8988T (cell line): ENCODE measurements around the gene CPNE7.
"Not testable (repeated sequence)": the region's sequence is repeated elsewhere in the genome, so short reads cannot be mapped to it uniquely, and the experiment has no call there.

Experiments
- DNase-seq: peaks from one replicate; pipeline ENCODE4 v3.0.0; 2011

CPNE7 gene

DNA sequence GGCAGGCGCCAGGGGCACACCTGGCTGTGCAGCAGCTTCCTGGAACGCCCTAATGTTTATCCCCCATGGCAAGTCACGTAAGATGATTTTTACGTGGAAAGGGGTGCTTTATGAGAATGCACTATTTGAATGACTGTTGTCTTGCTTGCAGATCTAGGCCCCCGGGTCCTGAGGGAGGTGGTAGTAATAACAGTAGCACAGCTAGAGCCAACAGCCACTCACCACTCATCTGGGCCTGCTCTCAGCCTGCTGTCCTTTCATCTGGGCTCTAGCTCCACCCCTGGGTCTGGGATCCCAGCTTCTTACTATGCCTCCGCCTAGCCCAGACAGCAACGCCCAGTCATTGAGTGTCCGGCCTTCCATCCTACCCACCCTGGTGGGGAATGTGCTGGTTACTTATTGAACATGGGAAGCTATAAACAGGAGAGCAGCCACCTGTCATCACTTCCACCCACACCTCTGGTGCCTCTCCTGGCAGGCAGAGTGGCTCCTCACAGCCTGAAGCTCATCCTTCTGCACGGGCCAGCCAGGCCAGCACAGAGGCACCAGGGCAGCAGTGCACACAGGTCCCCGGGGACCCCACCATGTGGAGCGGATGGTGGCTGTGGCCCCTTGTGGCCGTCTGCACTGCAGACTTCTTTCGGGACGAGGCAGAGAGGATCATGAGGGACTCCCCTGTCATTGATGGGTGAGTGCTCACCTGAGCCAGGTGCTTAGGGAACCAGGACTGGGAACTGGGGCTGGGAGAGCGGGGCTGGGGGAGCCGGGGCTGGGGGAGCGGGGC, 54.5 kb downstream of the CPNE7 start:
- DNase-seq = no peak

- peak; percentile 96 for DNase-seq
These were observed 57.6 kb downstream of the CPNE7 start for GRCh38 chr16:89633064-89633631.

- not testable (repeated sequence) for DNase-seq
These were observed 59.2 kb downstream of the CPNE7 start for GRCh38 chr16:89634463-89635385.

DNA sequence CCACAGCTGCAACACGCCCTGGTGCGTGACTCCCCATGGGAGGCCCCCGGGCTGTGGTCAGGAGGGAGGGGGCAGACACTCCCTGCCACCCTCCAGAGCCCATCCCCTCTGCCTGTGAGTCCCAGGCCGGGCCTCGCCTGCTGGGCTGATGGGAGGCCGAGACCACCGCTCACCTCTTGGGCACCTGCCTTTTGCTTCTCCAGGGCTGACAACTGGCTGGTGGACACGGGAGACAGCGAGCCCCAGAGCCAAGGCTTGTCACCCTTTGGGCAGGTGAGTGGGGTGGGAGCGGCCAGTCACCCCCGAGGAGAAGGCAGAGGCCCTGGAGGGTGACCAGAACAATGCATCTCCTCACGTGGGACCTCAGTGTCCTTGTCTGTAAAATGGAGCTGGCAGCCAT, 61.1 kb downstream of the CPNE7 start:
- DNase-seq = no peak

DNA sequence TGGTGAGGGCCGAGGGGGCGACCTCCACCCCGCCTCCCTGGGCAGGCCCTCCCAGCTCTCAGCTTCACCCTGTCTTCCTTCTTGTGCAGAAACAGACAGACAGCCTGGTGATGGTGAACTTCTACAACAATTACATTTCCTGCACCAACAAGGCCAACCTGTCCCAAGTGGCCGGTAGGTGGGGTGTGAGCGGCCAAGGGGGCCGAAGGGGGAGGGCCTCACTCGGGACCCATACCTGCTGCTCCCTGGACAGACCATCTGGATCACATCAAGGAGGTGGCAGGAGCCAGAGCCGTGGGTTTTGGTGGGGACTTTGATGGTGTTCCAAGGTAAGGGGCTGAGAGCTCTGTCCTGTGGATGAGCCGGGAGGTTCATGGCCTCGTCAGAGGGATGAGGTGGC, 61.8 kb downstream of the CPNE7 start:
- no peak for DNase-seq

DNA sequence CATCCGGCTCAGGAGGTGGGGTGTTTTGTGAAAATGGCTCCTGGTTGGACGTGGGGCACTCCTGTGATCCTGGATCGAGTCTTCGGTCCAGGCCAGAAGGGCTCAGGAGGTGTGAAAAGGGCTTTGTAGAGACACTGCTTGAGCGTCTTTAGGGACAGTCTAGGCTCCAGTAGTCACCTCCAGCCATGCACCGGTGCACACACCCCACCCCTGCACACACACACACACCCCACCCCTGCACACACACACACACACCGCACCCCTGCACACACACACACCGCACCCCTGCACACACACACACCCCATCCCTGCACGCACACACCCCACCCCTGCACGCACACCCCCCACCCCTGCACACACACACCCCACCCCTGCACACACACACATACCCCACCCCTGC, 62.9 kb downstream of the CPNE7 start:
- no peak for DNase-seq

GRCh38 chr16:89639385-89639784, 63.8 kb downstream of the CPNE7 start:
- DNase-seq = no peak

- peak; percentile 84 for DNase-seq
These were observed 66.0 kb downstream of the CPNE7 start for GRCh38 chr16:89641458-89642119.

DNA sequence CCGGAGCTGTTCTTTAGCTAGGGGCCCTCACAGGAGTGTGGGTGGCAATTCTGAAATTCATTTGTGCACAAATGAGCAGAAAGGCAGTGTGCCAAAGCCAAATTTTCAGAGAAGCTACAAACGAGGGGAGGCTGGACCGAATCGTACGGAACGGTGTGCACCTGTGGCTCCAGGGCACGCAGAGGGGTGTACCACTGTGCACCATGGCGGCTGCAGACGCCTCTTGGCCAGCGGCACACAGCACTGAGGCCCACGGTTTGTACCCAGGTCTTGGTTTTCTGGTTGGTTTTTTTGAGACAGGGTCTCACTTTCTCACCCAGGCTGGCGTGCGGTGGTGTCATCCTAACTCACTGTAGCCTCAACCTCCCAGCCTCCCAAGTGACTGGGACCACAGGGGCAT, 67.0 kb downstream of the CPNE7 start:
- no peak for DNase-seq

DNA sequence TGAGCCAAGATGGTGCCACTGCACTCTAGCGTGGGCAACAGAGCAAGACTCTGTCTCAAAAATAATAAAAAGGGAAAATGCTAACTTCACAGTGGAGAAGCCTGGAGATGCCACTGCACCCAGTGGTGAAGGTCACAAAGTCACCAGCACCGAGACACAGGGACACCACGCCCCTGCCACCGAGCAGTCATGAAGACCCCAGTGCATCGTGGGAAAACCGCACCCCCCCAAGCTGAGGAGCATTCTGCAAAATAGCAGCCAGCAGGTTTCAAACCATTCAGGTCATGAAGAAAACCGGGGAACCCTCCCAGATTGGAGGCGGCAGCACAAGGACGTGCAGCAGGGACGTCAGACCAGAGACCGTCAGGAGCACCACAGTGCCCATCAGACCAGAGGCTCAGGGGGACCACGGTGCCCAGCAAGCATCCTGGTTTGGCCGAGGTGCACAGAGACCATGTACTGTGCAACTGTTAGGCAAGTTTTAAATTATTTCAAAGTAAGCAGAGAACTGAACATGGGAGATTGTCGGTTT, 68.3 kb downstream of the CPNE7 start:
- no peak for DNase-seq

- DNase-seq = no peak
These were observed 69.6 kb downstream of the CPNE7 start for GRCh38 chr16:89645122-89645521.

DNA sequence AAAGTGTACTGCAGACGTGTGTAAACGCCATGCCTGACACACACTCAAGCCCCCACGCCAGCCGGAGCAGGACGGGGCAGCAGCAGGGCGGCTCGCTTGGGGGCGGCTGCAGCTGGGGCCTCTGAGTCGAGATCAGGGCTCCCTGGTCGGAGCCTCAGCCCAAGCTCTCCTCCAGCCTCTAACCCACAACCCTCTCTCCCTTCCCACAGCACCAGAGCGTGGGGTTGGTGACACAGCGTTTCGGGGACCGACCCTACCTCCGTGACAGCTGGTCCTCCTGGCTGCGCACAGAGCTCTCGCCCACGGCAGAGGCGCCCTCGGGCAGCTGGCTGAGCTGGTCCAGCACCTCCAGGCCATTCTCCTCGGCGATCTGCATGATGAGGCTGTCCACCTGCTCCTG, 70.7 kb downstream of the CPNE7 start:
- no peak for DNase-seq
